ENCODE results near the gene CA11.

Gene CA11

DNA sequence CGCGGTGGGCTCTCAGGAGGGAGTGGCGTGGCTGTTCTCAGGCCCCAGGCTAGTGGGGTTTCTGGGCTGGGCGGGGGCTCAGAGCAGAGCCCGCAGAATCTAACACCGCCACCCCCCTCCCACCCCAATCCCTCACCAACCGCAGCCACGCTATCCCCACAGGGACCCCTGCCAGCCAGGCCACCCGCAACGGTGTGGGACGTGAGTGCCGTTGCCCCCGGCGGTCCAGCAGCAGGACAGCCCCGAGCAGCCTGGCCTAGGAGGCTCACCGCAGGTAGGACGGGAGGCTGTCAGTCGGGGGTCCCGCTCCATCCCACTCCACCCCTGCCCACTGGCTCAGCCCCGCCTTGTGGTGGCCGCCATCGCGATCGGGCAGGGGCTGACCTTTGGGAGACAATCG is 27.0 kb upstream of the CA11 start, which contains the start of gene NTN5:
Gene NTN5, minus strand, starts transcription at position 24 of the 400 bp plus-strand sequence. CDS start 2,031 bp downstream, outside the sequence.
- Histone ChIP-seq H3K9me3 (no peaks in the 10 kb centered on the region), H3K4me3 (no peak within 1 kb of the TSS), H3K27ac (no peak within 1 kb of the TSS), H3K27me3 (no peaks in the 10 kb centered on the region), H3K36me3 (no peaks in the 10 kb centered on the region), H3K4me1 (peaks cover 0 to 9% (median 3%) of the 10 kb centered on the region in 4 donors)
- DNase-seq = no peak
- intact Hi-C loops (cut with DNase I; ENCODE audit: low total_unique reads) = loop anchor here (2.0 kb wide), 1 partner anchor 26 kb away; the partner anchor contains the start of gene CA11
- TF ChIP-seq, protein P1, sequence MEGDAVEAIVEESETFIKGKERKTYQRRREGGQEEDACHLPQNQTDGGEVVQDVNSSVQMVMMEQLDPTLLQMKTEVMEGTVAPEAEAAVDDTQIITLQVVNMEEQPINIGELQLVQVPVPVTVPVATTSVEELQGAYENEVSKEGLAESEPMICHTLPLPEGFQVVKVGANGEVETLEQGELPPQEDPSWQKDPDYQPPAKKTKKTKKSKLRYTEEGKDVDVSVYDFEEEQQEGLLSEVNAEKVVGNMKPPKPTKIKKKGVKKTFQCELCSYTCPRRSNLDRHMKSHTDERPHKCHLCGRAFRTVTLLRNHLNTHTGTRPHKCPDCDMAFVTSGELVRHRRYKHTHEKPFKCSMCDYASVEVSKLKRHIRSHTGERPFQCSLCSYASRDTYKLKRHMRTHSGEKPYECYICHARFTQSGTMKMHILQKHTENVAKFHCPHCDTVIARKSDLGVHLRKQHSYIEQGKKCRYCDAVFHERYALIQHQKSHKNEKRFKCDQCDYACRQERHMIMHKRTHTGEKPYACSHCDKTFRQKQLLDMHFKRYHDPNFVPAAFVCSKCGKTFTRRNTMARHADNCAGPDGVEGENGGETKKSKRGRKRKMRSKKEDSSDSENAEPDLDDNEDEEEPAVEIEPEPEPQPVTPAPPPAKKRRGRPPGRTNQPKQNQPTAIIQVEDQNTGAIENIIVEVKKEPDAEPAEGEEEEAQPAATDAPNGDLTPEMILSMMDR (IDR thresholded peaks at IDR 0.05) = no peak

DNA sequence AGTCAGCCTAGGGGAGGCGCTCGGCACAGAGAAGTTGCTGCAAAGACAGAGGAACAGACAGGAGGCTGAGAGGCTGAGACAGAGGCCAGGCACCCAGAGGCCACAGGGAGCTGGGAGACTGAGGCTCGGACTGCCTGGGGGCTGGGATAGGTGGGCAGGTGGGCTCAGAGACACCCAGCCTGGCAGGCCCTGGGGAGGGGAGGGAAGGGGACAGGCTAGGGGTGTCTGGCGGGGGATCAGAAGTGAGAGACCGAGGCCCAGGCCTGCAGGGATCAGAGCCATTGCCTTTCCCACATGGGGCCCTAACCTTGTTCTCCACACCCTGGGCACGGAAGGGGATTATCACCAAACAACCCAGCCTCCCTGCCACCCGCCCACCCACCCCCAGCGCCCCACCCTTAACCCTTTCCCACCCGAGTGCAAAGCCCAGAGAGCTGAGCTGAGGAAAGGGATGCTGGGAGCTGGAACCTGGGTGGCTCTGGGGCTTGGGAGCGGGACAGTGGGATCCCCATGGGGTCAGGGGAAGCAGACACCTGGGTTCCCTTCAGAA is 25.5 kb upstream of the CA11 start:
- Histone ChIP-seq H3K27ac (no peak overlapping the region), H3K4me3 (no peak overlapping the region), H3K9me3 (no peaks in the 10 kb centered on the region), H3K27me3 (no peaks in the 10 kb centered on the region), H3K36me3 (no peaks in the 10 kb centered on the region), H3K4me1 (peaks cover 0 to 9% (median 3%) of the 10 kb centered on the region in 4 donors)
- TF ChIP-seq, protein P1 (IDR thresholded peaks at IDR 0.05) = no peak
- no peak for DNase-seq
- intact Hi-C loops (cut with DNase I; ENCODE audit: low total_unique reads) = no loop called here

DNA sequence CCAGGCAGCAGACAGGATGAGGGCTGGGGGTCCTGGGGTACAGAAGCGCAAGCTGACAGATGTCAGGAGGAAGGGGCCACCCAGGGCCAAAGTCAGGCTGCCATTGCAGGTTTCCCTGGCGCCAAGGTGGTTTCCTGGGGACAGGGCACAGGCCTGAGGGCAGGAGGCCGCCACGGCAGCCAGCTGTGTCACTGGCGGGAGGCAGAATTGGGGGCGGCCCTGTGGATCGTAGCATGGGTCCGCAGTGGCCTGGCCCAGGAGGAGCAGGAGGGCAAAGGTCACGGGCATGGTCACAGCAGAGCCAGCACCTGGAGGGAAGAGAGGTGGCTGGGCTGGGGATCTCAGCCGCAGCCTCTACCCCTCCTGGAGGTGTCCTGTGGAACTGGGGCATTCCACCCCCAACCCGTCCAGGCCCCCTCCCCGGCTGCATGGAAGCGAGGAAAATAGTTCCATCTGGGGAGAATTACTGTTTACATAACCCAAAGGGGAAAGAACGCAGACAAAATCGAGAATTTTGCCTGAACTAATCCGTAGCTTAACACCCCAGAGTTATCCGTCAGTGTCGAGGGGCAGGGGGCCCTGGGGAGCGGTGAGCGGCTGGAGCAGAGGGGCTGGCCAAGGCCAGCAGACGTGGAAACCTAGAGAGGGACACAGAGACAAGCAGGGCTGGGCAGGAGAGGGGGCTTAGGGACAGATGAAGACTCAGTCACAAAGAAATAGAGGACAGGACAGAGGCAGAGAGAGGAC is 24.9 kb upstream of the CA11 start:
- H3K27me3 ChIP-seq = no peaks in the 10 kb centered on the region
- TF ChIP-seq, protein P1 (IDR thresholded peaks at IDR 0.05) = no peak
- intact Hi-C loops (cut with DNase I; ENCODE audit: low total_unique reads) = no loop called here
- H3K36me3 ChIP-seq = no peaks in the 10 kb centered on the region
- no peak overlapping the region for H3K4me3 ChIP-seq
- no peaks in the 10 kb centered on the region for H3K9me3 ChIP-seq
- DNase-seq = no peak
- H3K27ac ChIP-seq = no peak overlapping the region
- H3K4me1 ChIP-seq = peaks cover 0 to 9% (median 3%) of the 10 kb centered on the region in 4 donors

DNA sequence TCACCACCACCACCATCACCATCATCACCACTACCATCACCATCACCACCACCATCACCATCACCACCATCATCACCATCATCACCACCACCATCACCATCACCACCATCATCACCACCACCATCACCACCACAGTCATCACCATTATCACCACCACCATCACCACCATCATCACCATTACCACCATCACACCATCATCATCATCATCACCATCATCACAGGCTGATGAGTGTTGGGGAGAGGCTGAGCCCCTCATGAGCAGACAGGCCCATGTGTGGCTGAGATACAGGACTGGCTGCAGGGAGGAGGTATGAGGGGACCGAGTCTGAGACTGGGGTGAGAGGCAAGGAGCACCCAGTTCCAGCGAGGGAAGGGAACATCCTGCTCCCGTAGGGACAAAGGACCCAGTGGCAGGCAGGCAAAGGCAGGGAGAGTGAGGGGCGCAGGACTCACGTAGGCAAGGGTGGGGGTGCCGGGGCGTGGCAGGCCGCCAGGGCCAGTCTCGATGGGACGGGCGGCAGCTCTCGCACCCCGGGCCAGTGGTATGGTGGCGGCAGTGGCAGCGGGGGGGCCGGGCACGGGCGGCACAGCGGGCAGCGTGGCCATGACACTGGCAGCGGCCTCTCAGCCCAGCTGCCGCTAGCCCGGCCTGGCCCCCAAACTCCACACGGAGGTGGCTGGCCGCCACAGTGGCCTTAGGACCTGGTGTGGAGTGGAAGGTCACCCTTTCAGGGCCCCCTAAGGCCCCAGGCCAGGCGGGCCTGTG is 24.1 kb upstream of the CA11 start:
- DNase-seq = no peak
- no peak overlapping the region for H3K4me3 ChIP-seq
- peaks cover 0 to 2% (median under 1%) of the 10 kb centered on the region in 4 donors for H3K4me1 ChIP-seq
- TF ChIP-seq, protein P1 (IDR thresholded peaks at IDR 0.05) = no peak
- no peaks in the 10 kb centered on the region for H3K27me3 ChIP-seq
- intact Hi-C loops (cut with DNase I; ENCODE audit: low total_unique reads) = no loop called here
- H3K27ac ChIP-seq = no peak overlapping the region
- H3K36me3 ChIP-seq = no peaks in the 10 kb centered on the region
- no peaks in the 10 kb centered on the region for H3K9me3 ChIP-seq

DNA sequence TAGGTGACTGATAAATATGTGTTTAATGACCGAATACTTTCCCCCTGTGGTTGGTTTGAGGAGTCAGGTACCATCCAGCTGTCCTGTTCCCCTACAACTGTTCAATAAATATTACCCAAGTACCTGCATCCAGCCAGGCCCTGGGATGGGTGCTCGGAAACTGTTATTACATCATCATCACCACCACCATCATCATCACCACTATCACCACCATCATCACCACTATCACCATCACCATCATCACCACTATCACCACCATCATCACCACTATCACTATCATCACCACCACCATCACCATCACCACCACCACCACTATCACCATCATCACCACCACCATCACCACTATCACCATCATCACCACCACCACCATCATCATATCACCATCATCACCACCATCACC is 22.8 kb upstream of the CA11 start:
- intact Hi-C loops (cut with DNase I; ENCODE audit: low total_unique reads) = no loop called here
- H3K4me1 ChIP-seq = no peaks in the 10 kb centered on the region
- DNase-seq = no peak
- H3K9me3 ChIP-seq = no peaks in the 10 kb centered on the region
- TF ChIP-seq, protein P1 (IDR thresholded peaks at IDR 0.05) = no peak
- no peak overlapping the region for H3K27ac ChIP-seq
- H3K4me3 ChIP-seq = no peak overlapping the region
- H3K36me3 ChIP-seq = no peaks in the 10 kb centered on the region
- no peaks in the 10 kb centered on the region for H3K27me3 ChIP-seq
